NK-92 (cell line): ENCODE results near the gene RPL13.
A peak's percentile ranks its signal among the peaks of the same experiment; 100 is the strongest.

Experiments used
- DNase-seq: peaks from one replicate; lab custom pipeline; 2025; ENCODE audit not compliant: unreplicated experiment; lab: John Stamatoyannopoulos, UW

Gene RPL13

DNA sequence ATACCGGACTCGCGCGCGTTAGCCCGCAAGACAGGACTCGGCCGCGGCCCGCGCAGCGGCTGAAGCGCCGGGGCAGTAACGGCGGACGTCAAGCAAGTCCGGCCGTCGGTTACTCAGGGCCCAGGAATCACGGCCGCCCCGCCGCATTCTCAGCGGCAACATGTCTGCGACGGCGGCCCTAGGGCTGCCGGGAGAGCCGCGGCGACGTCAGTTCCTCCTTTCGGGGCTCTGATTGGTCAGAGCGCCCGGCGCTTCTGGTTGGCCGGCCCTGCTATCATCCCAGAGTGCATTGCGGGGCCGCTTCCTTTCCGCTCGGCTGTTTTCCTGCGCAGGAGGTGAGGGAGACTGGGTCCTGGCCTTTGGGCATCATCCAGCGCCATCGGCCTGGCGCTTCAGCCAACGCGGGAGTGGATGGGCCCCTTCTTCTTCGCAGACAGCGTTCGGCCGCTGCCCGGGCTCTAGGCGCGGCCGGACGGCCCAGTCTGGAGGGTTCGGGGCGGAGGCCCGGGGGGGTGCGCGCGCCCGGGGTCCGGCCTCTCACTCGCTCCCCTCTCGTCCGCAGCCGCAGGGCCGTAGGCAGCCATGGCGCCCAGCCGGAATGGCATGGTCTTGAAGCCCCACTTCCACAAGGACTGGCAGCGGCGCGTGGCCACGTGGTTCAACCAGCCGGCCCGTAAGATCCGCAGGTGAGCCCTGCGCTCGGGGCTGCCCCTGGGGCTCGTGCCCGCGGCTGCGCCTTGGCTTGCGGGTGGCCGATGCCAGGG, at the start of gene RPL13:
Gene RPL13 (plus strand): TSS at position 305 of the 764 bp plus-strand sequence. CDS start 278 bp downstream, at position 583.
- DNase-seq: peak; percentile 52

DNA sequence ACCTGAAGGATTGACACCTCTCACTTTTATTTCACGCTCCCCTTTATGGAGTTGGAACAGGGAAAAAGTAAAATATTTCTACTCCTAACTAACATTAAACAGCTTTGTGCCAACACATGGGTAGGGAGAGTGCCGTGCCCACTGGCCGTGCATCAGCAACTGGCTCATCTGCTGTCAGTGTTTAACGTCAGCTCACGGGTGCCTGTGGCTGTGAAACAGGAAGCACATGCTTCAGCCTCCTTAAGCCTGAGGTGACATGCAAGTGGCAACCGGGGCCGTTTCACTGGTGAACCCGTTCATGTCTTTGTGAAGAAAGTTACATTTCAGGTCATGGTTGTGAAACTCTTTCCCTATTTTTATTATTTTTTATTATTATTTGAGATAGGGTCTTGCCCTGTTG, 49.1 kb upstream of the RPL13 start:
- DNase-seq: no peak

DNA sequence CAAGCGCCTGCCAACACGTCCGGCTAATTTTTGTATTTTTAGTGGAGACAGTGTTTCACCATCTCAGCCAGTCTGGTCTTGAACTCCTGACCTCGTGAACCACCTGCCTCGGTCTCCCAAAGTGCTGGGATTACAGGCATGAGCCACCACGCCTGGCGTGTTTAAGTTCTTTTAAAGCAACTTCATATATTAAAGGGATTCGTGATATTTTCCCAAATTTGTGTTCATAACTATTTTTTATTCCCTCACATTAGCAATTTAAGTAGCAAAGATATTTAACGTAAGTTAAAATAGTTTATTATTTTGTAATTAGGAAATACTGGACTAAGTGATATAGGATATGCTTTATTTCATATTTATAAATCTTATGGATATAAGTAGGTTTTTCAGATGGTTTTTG, 48.0 kb upstream of the RPL13 start:
- DNase-seq: no peak

DNA sequence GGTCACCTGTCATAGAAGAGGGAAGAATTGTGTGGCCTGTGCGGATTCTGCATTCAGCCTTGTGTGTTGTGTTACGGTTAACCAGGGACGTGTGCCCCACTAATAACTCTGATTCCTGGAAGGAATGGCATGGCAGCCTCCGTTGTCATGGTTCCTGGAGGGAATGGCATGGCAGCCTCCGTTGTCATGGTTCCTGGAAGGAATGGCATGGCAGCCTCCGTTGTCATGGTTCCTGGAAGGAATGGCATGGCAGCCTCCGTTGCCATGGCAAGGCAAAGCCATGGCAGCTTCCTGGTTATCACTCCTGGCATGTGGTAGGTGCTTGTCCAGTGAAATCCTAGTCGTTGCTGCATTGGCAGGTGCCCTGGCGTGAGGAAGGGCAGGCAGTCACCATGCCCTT, 43.4 kb upstream of the RPL13 start:
- DNase-seq: no peak

DNA sequence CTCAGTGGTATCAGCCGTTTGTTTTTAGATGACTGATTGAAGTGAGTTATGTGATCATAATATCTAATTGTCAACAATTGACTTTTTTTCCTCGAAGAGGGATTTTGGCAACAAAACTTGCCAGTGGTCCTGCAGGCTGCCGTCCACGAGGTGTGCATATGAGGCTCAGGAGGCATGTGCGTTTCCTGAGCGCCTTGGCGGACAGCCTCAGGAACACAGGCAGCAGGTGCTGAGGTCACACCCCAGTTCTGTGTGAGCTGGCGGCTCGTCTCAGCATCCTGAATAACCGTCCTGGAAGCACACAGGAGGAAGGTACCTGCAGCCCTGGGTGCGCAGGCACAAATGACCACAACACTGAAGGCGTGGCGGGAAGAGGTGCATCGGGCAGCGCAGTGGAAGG, 40.6 kb upstream of the RPL13 start:
- no peak for DNase-seq

DNA sequence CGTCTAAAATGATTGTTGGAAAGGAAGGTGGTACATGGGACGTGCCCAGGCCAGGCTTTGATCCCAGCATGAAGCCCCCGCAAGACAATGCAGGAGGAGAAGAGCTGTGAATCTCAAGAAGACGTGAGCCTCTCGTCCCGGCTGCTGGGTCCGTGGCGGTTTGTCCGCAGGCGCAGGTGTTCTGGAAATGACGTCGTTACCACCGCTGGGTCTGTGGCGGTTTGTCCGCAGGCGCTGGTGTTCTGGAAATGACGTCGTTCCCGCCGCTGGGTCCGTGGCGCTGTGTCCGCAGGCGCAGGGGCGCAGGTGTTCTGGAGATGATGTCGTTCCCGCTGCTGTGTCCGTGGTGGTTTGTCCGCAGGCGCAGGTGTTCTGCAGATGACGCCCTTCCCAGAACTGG, 38.2 kb upstream of the RPL13 start:
- DNase-seq: no peak

DNA sequence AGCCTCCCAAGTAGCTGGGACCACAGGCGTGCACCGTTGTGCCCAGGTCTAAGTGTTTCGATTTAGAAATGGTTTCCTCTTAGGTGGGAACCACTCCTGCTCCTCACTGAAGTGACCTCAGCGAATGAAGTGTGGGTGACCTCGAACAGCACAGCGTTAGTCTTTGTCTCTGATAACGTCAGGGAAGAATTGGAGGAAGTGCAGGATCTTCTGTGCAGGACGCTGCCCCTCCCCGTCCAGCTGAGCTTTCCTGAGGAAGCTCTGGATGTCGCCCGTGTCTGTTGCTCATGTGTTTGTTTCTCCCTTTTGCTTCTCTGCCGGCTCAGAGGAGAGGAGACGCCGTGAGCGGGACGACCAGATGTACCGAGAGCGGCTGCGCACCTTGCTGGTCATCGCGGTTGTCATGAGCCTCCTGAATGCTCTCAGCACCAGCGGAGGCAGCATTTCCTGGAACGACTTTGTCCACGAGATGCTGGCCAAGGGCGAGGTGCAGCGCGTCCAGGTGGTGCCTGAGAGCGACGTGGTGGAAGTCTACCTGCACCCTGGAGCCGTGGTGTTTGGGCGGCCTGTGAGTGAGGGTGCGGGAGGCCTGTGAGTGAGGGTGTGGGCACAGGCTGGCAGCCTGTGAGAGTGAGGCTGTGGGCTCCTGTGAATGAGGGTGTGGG, 36.7 kb upstream of the RPL13 start:
- DNase-seq: no peak

DNA sequence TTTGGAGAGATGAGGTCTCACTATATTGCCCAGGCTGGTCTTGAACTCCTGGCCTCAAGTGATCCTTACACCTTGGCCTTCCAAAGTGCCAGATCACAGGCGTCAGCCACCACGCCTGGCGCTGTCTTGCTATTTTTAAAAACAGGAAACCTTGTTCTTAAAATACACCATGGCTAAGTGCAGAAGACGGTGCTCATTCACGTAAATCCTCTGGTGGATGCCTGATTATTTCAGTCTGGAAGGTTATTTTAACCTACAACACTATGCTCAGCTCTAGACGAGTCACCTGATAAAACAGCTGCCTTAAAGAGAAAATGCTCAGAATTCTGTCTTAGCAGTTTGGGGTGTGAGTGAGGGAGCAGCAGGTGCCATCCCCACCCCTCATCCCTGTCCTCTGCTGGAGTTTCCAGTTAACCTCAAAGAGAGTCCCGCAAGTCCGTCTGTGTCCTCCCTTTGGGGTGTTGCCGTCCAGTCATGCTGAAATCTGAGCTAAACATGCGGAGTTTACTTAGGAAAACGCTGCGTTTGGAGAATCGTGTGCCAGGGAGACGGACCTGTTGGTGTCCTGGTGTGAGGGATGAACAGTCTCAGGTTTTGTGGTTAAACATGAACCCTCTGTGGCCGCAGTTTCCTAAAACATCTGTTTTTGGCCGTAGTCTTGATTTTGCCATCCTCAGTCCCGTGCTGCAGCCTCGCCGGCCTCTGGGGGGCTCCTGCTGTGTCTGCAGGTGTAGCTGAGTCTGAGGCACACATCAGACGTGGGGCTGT, 35.2 kb upstream of the RPL13 start:
- no peak for DNase-seq

DNA sequence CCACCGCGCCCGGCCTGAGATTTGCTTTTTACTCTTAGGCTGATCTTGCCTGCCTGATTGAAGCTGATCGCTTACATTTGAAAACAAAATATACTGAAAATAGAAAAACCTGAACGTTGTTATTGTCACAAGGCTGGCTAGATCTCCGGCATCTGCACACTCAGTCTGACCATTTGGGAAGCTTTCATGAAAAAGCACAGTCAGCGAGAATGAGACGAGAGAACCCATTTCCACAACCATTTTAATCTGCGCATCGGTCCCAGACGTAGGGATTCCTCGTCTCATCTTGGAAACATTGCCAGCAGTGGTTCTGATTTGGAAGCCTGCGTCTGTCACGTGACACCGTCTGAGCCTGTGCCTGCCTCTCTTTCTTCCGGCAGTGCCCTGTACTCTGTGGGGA, 31.4 kb upstream of the RPL13 start:
- no peak for DNase-seq

DNA sequence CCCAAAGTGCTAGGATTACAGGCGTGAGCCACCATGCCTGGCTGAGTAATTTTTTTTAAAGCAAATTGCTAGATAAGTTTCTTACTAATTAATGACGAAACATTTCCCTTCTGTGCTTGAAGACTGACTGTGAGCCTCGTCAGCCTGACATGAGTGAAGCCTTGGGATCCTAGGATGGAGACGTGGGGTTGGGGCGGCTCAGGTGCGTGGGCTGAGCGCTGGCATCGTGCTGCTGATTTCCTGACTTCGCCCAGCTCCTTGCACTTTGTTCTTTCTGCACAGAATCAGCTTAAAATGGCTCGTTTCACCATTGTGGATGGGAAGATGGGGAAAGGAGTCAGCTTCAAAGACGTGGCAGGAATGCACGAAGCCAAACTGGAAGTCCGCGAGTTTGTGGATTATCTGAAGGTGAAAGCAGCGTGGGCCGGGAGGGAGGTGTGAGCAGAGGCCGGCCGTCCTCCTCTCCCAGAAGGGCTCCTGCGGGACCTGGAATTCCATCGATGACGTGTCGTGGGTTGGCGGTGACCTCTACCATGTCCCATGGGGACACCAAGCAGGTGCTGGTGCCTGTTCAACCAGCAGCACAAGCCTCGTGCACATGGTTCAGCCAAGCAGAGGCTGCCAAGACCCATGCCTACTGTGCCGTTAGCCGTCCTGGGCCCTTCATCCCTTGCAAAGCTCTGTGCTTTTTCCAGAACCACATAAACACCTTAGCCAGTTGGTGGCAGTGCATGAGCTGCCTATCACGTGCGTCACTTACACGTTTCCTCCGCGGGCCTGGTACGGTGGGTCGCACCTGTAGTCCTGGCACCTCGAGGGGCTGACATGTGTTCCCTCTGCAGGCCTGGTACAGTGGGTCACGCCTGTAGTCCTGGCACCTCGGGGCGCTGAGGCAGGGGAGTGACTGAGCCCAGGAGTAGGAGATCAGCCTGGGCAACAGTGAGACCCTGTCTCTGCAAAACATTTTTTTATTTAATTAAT, 29.8 kb upstream of the RPL13 start:
- no peak for DNase-seq

DNA sequence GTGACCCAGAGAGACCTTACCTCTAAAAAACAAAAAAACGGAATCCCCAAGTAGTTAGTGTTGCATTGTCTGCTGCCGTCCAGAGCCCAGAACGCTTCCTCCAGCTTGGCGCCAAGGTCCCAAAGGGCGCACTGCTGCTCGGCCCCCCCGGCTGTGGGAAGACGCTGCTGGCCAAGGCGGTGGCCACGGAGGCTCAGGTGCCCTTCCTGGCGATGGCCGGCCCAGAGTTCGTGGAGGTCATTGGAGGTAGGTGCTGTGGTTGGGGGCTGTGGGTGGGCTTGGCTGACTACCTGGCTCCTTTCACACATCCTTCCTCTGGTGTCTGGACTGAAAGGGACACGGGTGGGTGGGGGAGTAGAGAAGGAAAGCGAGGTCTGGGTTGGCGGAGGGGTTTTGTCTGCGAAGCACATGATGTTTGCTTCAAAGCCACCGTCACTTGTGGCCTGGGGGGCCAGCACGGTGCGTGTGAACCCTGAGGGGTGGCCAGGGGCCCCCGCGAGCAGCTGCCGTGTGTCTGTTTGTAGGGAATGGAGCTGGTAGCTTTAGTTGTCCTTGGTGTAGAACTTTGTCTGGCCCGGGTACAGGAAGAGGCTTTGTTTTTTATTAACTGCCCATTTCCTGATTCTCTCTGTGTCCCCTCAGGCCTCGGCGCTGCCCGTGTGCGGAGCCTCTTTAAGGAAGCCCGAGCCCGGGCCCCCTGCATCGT, 28.5 kb upstream of the RPL13 start:
- DNase-seq: no peak

DNA sequence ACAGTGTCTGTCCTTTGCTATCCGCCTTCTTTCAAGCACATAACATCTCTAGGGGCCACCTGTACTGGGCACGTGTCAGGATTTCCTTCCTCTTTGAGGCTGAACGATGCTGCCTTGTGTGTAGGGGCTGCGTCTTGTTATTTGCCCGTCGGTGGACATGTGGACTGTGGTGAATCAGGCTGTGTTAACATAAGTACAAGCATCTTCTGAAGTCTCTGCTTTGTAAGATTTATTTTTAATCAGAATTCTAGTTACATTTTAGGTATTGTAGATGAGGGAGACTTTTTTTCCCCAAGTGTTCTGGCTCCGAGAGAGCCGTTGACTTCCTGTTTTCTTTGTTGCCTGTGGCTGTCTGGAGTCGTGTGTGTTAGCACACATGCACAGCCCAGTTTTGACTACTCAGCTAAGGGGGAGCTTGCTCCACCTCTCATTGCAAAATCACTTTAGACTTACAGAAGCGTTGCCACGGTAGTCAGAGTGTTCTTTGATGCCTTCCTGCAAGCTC, 26.2 kb upstream of the RPL13 start:
- DNase-seq: no peak

DNA sequence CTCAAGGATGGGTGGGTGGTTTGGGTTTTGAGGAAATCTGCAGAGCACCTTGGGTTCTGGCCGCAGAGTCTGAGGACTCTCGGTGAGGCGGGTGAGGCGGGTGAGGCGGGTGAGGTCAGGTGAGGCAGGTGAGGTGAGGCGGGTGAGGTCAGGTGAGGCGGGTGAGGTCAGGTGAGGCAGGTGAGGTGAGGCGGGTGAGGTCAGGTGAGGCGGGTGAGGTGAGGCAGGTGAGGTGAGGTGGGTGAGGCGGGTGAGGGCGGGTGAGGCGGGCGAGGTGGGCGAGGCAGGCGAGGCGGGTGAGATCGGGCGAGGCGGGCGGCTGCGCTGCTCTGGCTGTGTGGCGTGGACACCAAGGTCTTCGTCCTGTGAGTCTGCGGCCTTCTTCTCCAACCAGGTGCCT, 24.1 kb upstream of the RPL13 start:
- DNase-seq: no peak

DNA sequence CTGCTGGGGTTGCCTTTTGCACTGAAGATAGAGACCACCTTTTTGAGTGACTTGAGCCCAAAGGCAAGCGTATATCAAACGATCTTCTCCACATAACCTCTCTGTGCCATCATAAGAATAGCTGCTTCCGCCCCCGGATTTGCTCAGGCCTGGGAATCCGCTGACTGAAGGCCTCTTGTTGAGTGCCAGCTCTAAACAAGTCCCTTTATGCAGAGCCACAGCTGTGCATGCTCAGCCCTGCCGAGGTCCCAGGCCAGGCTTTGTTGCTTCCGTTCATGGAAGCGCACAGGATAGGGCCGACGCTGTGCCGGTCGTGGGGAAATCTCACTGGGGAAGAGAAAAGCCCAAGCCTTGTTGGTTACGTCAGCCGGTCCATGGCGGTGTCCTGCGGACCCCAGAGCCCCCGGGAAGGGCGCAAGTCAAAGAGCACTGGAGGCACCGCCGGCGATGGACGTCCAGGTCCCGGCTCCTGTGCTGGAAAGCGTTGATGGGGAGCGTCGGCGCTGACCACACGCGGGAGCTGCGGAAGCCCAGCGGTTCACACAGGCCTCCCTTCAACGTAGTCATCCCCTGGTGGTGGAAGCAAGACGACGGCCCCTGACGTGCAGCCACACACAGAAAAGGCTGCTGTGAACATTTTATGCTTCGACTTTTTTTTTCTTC, 23.5 kb upstream of the RPL13 start:
- no peak for DNase-seq

DNA sequence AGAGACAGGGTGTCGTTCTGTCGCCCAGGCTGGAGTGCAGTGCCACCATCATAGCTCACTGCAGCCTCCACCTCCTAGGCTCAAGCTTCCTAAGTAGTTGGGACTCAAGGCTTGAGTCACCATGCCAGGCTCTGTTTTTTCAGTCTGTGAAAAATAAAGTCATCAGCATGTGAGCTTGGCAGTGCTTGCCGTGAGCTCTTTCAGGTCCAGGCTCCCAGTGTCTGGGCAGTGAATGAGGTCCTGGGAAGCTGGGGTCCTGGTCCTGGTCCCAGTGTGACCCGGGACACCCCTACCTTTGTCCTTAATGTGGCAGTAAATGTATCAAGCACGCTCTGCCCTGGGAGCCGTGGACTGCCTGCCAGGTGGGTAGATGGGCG, 22.9 kb upstream of the RPL13 start:
- no peak for DNase-seq

DNA sequence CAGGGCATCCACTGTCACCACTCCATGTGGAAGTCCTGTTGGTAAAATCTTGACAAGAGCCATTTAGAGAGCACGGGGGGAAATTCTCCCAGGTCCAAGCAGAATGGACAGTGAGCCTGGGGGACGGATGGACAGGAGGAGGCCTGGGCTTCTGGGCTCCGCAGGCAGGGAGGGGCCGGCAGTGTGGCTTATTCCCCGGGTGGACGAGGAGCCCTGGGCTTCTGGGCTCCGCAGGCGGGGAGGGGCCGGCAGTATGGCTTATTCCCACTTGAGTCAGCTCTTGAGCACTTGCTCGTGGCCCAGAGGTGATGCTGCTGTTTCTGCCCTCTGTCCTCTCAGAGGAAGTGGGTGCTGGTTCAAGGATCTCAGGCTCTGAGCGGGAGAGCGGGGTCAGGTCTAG, 22.2 kb upstream of the RPL13 start:
- DNase-seq: no peak

DNA sequence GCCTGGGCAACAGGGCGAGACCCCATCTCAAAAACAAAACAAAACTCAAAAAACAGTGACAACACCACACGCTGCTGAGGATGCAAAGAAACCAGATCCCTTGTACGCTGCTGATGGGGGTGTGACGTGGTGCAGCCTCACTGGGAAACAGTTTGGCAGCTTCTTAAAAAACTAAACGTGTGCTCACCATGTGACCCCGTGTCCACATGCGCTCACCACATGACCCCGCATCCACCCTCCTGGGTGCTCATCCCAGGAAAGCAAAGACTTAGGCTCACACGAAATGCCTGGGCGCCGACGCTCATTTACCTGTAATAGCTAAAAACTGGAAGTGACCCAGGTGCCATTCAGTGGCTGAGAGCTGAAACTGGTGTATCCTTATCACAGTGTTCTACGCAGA, 19.9 kb upstream of the RPL13 start:
- no peak for DNase-seq

DNA sequence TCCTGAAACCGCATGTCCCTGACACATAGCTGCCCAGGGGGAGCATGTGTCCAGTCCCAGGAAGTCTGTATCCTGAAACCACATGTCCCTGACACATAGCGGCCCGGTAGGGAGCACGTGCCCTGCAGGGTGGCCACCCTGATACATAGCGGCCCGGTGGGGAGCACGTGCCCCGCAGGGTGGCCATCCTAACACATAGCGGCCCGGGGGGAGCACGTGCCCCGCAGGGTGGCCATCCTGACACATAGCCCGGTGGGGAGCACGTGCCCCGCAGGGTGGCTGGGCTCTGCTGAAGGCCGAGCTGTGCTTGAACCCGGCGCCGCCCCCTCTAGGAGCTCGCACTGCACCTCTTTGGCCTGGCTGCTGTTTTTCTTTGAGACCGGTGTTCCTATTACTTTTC, 18.7 kb upstream of the RPL13 start:
- DNase-seq: no peak

DNA sequence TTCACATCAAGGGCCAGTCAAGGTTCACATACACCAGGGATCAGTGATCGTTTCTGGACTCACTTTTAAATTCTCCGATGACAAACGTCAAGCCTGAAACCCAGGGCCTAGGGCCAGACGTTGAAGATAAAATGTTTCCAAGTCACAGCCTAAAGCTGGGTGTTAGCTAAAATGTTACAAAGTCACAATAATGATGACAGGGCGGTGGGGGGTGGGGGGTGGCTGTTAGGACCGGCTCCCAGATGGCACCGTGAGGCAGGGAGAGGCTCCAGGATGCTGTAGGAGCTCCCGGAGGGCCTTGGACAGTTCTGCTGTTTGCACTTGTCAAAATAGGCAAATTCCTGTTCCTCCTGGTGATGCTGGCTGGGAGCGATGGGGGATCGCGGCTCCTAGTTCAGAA, 16.4 kb upstream of the RPL13 start:
- no peak for DNase-seq

DNA sequence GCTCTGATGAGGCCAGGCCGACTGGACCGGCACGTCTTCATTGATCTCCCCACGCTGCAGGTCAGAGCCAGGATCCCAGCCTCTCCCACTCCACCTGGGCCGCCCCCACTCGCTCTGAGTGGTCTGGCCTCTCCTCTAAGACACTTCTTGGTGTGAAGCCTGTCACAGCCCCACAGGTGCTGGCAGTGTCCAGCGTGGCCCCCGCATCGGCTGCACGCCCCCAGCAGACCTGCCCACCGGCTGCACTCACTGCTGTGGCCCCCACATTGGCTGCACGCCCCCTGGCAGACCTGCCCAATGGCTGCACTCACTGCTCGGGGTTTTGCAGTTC, 15.8 kb upstream of the RPL13 start:
- no peak for DNase-seq
